Islet of Langerhans (tissue), 1 donor: ENCODE results near the gene DSCAML1.

Experiments
- FAIRE-seq: peaks from one replicate; lab custom pipeline; 2011; peaks lifted over from hg19 to GRCh38; lab: Jason Lieb, UNC

Gene DSCAML1

GRCh38 chr11:117517097-117517496 is 279.9 kb downstream of the DSCAML1 start:
- no peak for FAIRE-seq

DNA sequence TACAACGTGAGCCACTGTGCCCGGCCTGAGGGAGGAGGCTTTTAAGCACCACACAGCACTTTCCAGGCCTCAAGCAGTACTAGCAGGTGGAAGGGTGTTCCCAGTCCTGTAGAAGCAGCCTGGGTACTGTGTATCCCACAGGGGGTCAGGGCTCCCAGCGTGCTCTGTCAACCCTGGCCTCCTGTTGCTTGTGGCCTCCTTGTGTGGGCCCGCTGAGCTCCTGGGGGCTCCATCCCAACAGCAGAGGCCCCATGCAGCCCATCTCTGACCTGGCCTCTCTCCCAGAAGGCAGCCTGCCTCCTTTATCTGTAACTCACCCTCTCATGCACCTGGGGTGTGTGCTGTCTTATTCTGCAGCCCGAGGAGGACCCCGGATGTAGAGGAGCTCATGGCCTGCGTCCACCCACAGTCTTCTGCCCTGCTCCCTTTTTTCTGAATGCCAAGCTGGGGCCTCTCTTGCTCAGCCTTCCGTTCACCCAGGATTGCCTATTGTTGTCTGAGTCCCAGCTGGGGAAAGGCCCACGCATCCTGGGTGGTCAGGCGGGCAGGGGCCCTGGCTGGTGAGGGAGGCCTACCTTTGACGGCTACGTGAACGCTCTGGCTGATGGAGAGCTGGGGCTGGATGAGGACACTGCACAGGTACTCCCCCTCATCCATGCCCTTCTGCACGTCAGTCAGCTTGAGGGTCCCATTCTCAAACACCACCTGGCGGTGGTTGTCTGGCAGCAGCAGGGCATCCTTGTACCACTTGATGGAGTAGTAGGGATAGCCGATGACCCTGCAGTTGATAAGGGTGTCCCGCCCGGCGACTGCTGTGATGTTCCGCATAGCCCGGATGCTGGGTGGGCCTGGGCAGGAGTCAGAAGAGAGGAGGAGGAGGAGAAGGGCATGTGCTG is 280.9 kb downstream of the DSCAML1 start:
- FAIRE-seq: no peak

DNA sequence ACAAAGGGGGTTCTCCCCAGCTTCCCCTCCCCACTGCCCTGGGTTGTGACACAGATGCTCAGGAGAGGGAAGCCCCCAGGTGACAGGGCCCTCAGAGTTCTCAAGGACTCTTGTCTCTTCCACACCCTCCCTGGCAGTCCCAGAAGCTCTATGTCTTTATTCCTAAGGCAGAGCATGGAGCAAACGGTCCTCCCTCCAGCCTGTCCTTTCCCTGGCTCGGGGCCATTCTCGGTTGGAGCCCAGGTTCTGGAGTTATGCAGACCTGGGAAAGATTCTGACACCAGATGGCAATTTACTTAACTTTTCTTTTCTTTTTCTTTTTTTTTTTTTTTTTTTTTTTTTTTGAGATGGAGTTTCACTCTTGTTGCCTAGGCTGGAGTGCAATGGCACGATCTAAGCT is 282.8 kb downstream of the DSCAML1 start:
- no peak for FAIRE-seq

GRCh38 chr11:117513666-117514065 is 283.4 kb downstream of the DSCAML1 start:
- FAIRE-seq: no peak

GRCh38 chr11:117511931-117512539 is 285.0 kb downstream of the DSCAML1 start:
- no peak for FAIRE-seq

DNA sequence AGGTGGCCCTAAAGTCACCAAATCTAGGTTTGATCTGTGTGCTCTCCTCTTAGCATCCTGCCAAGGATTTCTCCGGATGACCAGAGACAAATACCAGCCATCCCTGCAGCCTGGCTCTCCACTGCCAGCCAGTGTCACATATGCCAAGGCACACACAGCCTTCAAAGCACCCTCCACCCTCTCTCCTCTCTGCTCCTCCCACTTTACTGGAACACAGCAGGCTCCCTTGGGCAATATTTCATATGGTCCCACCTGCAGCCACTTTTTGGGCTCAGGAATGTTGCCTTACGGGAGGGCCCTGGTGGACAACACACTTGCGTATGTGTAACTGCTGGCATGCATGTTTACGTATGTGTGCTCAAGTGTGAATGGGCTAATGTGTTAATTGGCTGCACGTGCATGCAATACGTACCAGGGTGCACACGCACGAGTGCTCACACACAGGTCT is 285.5 kb downstream of the DSCAML1 start:
- FAIRE-seq: no peak

- no peak for FAIRE-seq
Observed at GRCh38 chr11:117510646-117511045, 286.4 kb downstream of the DSCAML1 start.

- FAIRE-seq: no peak
Observed at GRCh38 chr11:117509543-117509942, 287.5 kb downstream of the DSCAML1 start.

GRCh38 chr11:117506971-117507370 is 290.0 kb downstream of the DSCAML1 start:
- FAIRE-seq: no peak

- FAIRE-seq: no peak
Observed at GRCh38 chr11:117505285-117505970, 291.6 kb downstream of the DSCAML1 start.

- no peak for FAIRE-seq
Observed at GRCh38 chr11:117502779-117503100, 294.3 kb downstream of the DSCAML1 start.

- no peak for FAIRE-seq
Observed at GRCh38 chr11:117502015-117502778, 294.8 kb downstream of the DSCAML1 start.

DNA sequence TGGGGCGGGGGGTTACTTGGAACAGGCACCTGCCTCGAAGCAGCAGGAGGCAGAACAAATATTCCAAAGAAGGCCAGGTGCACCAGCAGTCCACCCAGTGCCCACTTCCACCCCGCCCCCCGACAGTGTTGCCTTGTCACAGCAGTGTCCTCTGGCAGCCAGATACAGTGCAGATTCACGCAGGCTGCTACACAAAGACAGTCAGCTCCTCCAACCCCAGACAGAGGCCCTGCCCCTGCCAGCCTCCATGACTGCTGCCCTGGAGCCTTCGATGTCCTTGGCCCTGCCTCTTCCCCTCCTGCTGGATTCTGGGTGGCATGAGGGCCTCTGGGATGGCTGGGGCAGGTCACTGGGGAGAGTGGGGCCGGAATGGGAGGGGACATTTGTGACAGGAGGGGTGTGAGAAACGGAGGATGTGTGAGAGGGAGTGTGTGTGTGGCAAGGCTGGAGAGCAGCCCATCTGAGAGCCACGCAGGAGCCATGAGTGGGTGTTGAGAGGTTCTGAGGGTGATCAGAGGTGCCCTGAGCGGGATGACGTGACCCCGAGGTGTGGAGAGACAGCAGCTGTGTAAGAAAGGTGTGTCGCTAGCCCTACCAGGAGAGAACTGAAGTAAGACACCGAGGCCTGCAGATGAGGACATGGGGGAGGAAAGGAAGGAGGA is 295.6 kb downstream of the DSCAML1 start:
- FAIRE-seq: no peak

DNA sequence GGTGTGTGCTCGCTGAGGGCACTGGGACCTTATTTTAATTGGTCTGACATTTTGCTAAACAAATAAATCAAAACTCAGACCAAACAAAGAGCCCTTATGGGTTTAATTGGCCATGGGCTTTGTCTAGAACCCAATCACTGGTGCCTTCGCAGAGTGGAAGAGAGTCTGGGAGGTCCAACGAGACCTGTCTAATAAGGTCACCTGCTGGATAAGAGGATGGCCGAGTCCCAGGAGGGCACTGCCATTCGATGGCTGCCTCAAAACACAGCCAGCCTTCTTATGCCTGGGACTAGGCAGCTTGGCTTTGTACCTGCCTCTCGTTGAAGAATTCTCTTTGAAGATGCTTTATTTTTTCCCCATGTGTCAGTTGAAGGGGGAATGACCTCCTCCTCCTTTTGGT is 298.2 kb downstream of the DSCAML1 start:
- FAIRE-seq: no peak

- no peak for FAIRE-seq
Observed at GRCh38 chr11:117497206-117497951, 299.6 kb downstream of the DSCAML1 start.

GRCh38 chr11:117495357-117495756 is 301.7 kb downstream of the DSCAML1 start:
- no peak for FAIRE-seq

DNA sequence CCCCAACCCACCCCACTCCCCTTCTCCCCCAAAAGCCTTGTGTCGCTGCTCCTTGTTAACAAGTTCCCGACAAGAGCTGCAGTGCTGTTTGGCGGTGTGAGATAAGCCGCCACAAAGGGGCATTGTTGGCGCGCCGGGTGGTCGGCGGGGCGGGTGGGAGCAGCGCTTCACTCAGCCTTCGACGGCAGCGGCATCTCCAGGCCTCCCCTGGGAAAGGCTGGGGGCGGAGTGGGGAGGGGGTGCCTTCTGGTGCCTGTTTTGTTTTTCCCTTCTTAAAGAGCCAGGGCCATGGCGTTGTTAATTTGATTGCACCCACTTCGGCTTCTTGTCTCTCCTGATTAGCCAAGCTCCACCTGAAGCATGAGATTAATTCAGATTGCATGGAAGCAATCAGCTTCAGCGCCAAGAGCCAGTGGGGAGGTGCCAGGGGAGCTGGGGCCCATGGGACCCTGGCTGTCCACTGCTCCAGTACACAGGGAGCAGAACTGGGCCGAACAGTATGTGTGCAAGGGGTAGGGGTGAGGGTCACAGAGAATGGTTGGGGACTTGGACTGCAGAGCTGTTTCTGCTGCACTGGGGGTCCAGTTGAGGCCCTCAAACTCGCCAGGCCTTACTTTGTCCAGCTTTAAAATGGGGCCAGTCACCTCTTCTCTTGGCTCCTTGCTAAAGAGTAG is 304.3 kb downstream of the DSCAML1 start:
- no peak for FAIRE-seq

DNA sequence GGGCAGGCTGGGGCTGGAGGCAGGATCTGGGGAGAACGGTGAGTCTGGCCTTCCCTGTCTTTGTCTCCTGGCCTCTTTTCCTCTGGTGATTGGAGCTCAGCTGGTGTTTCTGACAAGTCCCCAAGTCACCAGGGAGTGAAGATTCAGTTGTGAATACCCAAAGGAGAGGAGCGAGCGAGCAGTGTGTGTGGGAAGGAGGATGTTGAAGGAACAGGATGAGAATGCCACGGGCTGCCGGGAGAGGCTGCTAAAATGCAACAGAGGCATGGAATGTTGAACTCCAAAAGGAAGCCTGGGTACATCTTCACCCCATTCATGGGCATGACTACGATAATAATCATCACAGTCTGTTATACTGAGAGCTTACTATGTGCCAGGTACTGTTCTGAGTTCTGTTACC is 306.1 kb downstream of the DSCAML1 start:
- no peak for FAIRE-seq

DNA sequence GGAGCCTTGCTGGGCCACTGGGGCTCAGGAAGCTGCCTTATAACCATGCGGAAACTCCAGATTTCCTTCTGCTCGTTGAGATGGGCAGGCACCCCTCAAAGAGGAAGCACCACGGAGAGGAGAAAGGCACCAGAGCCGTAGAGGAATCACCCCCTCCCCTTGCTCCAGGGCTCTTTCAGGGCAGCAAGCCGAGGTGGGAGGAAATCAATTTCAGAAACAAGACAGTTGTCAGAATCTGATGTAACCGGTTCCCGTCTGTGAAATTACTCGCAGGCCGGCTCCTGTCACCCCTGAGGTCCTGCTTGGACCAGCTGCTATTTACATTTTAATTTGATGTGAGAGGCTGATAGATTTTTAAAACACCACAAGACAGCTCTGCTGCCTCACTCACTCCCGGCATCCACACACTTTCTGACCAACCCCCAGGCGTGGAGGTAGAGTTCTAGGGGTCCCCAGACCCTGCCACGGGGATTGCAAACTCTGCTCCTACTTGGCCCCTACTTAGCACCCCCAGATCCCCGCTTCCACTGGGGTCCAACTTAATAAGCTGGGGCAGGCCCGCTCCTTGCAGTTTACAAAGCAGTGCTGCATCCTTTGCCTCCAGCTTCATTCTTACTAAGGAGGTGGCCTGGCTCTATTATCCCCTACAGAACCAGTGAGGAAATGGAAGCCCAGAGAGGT is 306.9 kb downstream of the DSCAML1 start:
- no peak for FAIRE-seq
